GM19328 (cell line): ENCODE measurements around the gene AHCYL1.

Experiments
- ATAC-seq: cut with Tn5 transposase; IDR thresholded peaks from one replicate; pipeline ENCODE4 v1.9.1; 2021; ENCODE audit warnings: mild to moderate bottlenecking, moderate library complexity; ENCODE audit not compliant: unreplicated experiment

The AHCYL1 gene

DNA sequence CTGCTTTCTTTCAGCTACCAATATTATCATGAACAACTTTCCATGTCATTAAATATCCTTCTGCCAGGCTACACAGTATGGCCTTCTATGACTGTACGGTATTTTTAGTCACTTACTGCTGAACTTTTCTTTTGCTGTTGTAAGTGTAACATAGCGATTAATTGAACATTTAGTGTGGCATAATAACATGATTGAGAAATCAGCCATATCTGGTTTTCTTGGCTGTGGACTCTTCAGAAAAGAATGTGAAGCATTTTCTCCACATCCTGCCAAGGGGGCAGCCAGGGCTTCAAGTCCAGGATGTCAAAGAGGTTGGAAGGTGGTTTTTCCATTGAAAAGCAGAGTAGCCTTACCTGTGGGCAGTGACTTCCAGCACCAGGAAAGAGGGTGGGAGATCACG lies 8.8 kb upstream of the AHCYL1 start:
- ATAC-seq, result no peak

DNA sequence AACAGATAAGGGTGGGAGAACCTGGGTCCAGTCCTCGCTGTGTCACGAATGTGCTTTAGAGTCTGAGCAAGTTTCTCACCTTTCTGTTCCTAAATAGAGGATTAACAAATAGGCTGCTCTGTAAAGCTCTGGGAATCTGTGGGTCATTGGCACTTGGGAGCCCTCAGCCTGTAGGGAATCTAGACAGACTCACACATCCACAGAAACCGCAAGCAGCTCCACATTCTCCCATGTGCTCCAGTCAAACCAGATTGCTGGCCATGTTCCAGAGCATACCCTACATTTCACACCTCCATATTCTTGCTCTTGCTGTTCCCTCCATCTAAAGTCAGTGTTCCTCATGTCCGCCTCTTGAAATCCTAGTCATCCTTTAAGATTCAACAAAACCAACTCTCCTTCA lies 7.8 kb upstream of the AHCYL1 start:
- no peak for ATAC-seq

DNA sequence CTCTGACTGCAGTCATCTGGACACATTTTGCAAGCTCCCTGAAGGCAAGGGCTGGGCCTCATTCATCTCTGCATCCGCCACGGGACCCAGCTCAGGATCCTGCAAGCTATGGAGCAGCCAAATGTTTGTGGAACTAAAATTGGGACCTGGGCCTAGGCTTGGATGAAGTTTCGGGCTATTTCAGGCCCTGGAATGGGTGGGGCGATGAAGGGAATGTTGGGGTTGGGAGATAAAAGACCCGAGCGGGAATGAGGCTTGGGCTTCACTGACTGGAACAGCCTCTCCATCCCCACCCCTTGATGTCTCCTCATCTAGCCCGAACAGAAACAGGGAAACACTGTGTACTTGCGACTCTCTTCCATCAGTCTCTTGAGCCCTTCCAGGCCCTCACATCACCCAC lies 7.3 kb upstream of the AHCYL1 start:
- no peak for ATAC-seq

DNA sequence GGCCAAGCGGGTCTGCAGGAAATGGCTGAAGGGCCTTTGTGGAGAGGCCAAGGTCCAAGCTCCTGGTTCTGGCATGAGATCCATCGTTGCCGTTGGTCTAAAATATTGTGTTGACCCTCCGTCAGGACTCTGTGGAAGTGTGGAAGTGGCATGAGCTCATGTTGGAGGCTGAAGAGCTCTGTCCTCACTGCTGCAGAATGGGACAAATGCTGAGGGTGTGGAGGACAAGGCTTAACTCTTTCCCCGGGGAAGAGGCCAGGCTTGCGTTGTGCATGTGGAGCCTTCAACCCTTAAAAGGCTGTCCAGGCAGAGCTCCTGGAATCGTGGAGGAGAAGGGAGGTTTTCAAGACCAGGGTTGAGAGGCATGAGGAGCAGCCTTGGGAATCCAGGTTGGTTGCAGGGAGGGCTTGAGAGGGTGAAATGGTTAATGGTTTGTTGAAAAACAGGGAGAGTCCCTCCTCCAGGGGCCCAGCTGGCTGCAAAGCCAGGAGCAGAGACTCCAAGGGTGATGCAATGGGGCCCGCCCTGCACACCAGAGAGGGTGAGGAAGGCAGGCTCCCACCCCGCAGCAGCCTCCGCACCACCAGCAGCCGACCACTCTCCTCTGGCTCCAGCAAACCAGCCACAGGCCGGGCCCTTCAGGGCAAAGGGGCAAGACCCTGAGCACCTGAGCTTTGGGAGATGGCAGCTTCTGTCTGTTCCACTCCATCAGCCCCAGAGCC lies 6.7 kb upstream of the AHCYL1 start:
- no peak for ATAC-seq

DNA sequence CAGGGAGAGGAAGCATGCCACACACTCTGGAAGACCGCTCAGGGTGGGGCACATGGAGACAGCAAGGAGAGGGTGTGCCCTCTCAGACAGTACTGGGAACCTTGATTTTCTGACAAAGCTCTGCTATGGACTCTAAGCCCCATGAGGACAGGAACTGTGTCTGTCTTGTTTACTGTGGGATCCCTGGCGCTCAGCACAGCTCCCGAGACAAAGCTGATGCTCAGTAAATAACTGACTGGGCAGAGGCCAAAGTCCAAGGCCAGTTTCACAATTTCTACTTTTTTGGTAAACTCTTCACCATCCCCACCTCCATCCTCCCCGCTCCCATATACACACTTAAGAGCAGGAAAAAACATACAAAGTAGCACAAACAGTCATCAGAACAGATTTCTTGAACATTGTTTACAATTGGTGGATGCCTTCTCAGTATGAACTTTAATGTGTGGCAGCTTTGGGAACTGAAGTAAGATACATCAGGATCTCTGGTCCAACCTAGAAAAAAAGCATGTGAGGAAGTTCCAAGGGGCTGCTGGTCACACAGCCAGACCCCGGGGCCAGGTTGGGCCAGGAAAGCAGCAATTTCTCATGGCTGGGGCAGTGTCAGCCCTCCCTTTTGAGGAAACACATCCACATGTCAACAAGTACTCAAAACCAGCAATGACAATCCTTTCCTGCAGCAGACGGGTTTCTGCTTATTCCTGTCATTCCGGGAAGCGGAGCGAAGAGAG lies 5.6 kb upstream of the AHCYL1 start:
- ATAC-seq, result no peak

DNA sequence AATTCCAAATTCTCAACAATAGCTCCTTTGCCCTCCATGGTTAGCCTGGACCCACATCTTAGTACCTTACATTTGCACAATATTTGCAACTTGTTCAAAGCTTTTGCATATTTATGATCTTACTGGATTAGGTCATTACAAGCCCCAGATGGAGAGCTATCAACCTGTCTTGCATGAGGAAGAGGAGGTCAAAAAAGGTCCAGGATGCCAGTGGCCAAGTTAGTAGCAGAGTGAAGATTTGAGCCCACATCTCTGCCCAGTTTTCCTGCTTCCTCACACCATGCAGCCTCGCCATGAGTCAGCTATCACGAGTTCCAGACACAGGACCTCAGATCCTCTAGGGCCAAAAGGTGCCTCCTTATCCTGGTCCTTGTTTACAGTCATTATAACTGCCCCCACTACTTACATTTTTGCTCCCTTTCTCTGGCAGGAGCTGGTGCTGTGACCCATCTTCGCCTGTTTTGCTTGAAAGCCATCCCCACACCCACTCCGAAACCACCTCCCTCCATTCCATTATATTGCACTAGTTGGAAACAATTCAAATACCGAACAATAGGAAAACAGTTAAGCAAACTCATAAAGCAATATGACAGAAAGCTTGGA lies 5.0 kb upstream of the AHCYL1 start:
- ATAC-seq, result no peak

DNA sequence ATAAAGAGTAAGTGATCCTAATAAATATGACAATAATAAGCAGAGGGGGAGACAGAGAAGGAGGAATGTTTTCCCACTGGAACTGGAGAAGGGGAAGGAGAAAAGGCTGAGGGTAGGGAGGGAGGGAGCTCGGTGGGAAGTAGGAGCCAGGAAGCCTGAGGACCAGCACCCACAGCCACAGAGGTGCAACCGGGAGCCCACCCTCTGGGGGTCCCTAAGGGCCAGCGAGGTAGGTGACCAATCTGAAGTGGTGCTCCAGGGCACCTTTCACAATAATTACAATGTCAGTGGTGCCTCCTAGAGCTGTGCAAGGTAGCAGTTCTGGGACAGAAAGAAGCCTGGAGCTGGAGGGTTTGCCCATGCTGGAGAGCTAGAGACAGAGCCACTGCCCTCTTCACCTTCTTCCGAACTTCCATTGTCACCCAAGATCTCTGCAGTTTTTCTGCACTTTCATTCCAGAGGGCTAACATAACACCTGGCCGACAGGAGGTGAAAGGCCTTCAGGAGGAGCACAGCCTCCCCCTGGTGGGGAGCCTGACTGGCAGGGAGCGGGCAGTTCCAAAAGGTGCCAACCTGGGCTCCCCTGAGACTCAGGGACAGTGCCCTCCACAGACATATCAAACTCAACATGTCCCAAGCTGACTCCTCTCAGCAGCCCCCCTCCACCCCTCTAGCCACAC lies 4.1 kb upstream of the AHCYL1 start:
- ATAC-seq, result no peak

DNA sequence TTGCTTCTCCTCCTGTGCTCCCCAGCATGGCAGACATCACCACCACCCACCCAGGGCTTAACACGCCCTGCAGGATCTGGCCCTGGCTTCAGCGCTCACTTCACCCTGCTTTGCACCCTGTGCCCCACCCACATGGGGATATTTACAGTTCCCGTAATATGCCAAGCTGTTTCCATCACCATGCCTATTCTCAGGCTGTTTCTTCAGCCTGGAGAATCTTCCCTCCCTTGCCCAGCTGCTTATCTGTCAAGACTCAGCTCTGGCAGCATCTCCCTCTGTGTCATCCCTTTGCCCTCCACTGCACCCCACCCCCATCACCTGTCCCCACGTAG lies 3.6 kb upstream of the AHCYL1 start:
- no peak for ATAC-seq

DNA sequence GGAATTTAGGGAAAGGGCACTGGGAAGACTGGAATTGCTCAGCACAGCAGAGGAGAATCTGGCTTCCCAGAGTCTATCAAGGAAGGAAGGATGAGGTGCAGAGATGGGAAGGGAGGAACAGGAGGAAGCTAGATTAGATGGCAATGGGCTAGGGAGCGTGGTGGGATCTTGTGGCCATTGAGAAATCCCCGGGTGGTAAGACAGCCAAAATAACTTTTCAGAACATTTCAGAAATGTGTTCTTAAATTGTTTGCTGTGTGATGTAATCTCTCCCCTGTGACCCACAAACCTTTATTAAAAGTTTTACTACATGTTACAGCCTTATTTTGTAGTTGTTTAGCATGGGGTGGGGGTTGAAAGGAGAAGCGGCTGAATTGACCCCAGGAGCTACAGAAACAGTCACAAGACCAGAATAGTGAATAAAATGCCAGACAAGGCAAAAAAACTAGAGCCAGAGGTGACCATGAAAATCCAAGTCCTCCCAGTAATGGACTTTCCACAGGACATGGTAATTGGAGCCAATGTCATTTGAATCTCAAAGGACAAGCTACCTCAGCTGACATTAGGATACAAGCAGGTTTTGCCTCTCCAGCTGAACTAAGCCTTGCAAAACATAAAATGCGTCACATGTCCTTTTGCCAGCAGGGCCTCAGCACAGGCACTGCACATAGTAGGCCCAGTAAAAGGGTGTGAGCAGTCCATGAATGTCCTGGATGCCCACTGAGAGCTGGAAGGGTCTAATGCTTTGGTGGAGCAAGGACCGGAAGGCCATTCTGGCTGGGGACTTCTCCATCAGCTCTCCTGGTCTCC lies 980 bp upstream of the AHCYL1 start:
- no peak for ATAC-seq

DNA sequence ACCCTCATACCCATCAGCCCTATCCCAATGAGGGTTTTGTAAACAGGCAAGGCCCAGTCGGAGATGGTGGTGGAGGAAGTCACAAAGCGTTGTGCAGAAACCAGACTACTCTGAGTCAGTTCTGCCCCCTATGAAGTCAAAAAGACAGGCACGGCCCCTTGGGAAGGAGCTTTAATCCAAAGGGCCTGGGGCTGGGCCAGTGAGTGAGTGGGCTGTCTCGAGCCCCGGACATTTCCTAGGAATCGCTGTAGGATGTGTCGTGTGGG lies 442 bp upstream of the AHCYL1 start:
- no peak for ATAC-seq

DNA sequence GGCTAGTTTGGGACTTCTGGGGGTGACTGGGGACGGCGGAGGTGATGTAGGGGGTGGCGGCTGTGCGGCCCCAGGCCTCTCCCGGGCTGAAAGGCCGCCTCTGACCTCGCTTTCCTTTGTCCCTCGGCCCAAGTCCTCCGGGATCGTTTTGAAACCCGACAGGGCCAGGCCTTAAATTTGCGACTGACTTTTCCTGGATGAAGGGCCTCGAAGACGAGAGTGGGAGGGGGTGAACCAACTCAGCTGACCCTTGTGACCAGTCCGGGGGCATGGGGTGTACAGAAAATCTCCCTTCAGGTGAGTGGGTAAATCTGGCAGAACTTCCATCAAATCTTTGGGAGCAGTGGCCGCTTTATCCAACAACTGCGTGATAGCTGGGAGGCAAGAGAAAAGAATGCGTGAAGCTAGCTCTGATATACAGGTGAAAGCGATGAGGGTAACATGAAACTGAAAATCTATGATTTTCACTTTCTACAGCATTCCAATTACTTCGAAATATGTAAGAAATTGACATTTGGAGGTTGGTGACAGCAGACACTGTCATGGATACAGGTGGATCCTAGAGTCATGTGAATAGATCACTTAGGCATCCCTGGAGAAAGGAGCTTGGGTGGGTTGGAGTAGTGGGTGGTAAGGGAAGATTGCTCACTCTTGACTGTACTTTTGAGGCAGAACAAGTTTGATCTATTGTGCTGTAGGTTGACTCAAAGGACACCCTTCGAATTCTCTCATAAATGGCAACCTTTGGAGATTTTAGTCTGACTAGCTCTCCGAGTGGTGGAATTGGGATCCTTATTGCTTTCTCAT lies 885 bp downstream of the AHCYL1 start:
- no peak for ATAC-seq

DNA sequence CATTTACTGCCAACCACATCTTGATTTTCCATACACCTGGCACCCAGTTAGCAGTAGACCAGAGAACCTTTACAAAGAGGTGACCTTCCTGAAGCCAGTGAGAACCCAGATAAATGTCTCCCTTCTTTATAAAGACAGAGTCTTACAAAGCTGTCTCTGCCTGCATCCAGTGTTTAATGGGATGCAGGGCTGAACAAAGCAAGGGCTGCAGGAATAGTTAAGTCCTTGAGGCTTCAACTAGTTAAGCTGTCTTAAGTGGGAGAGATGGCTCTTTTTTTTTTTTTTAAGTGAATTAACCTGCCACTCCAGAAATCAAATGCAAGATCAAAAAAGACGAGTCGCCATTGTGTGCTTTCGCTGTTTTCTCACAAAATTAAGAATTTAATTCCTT lies 1.5 kb downstream of the AHCYL1 start:
- no peak for ATAC-seq

DNA sequence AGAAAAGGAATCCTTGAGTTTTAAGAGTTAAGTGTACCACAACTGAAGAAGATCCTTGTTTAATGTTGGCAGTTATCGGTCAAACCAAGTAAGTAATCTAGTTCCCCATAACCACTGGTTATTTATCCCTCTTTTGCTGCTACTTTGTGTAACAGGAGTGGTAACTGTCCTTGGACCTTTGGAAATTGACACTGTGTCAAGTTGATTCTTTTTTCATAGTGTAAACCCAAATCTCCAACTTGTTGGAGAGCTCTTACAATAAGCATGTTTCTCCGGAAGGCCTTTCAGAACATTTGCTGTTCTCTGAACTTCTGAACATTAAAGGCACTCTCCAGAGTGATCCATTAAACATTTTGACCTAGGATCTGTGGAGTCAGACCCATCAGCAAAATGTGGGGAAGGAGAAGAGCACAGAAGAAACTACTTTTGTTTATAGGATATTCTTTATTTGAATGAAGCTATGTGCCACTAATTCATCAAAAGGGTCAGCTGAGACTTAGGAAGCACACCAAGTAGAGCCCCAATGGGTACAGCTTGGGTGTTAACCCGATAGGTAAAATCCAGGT lies 3.9 kb downstream of the AHCYL1 start:
- ATAC-seq, result no peak

DNA sequence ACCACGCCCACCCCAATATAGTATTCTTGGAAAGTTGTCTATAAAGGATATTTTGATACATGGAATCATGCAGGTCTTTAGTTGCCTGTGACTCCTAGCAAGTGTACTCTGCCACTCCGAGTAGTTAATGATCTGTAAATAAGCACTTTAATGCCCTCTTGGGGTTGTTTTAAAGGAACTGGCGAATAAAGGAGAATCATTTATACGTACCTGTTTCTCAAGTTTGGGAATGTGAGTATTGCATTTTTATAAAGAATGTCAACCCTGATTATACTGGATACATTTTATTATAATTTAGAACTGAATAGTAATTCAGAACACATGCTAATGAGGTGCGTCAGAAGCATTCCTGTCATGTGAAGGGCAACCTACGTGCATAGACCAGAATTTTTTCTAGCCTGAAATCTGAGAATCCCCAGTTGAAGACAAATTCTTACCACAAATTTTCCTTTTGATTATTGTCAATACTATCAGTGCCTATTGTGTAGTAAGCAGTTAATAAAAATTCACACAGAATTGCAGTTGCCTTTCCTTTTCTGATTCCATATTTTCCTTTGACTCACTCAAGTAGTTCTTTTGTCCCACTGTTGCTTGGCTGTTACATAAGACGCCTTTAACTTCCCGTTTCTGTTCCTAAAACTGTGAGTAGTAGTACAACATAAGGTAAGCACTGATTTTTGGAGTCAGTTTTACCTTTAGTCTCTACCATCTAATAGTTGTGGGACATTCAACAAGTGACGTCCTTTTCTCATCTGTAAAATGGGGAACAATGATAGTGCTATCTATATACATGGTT lies 5.1 kb downstream of the AHCYL1 start:
- no peak for ATAC-seq

DNA sequence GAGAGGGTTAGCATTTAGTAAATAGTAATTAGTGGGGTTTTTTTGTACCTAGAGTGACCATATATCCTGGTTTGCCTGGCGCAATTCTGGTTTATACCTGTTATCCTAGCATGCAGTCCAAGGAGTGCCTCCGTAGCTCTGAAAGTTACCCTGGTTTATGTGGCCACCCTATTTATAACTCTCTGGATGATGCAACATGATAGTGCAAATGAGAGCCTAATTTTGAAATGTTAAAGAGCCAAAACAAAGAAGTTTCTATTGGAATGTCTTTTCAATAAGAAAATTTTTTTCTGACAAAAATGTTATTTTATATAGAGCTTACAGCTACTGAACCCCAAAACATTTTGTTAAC lies 5.7 kb downstream of the AHCYL1 start:
- no peak for ATAC-seq

DNA sequence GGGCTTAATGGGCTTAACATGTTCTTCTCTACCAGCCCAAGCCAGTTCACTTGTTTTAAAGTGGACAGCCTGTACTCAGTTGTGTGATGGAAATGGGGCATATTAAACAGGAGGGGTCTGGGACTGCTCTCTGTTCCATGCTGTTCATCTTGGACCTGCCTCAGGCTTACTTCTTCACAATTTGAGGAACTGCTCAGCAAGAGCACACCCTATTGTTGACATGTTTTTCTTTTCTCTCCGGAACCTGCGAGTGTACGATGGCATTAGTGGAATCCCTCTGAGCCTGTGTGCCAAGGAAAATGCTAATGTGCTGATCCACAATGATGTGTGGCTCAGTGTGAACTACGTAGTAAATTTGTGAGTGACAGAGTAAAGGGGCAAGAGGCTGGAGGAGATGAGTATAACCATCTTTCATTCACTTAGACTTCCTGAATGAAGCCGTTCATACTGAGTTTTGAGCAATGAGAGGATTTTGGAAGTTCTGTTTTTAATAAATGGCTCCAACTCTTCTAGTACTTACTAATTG lies 6.9 kb downstream of the AHCYL1 start:
- ATAC-seq, result no peak

DNA sequence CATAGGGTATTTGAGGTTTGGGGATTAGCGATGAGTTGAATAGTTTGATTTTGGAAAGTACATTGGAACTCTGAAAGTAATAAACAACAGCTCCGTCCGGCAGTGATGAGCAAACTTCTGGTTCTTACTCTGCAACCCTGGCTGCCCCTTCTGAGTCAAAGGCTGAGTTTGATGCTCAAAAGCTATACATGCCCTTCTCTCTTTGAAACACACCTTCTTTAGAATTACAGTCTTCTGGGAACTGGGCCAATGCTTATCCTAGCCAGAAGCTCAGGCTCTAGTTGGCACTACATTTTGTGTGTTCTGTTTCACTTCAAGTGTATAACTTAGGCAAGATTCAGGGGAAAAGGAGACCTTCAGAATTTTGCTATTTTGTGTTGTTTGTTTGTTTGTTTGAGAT lies 9.3 kb downstream of the AHCYL1 start:
- no peak for ATAC-seq

DNA sequence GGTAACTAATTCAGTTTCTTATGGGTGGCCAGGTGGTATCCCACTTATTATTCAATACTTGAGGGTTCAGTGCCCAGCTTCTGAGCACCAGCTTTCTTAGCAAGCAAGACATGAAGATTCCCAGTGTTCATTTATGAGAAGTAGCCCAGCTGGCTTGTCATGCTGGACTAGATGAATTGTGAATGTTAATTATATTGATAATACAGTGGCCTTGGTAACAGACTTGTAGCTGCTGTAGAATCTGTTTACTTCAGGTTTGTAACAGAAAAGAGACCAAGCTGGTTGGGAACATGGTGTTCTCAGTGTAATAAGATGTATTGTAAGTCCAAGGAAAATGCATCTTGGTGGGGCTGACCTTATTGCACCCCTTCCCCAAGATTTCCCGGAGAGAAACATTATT lies 10.1 kb downstream of the AHCYL1 start:
- no peak for ATAC-seq

DNA sequence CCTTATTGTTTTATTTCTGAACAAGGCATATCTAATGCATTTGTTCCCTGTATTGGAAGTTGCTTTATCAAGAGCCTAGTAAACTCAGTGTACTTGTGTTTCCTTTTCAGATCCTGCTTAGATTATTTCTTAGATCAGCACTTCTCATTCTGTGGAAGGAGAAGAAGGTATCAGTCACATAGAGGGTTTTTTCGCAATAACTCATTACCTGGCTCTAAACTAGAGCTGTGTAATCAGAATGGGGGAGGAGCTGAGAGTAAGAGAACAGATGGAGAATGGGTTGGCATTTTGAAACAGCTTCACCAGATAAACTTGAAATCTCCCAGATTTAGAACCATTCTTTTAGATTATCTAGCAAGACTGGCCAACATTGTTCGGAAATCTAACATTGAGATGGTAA lies 11.0 kb downstream of the AHCYL1 start:
- no peak for ATAC-seq
